VCaP (cell line): Measurements from ENCODE around the gene KLHDC7A.

Source experiments
- H3K27ac ChIP-seq: fragments of 450-650 bp; 2 replicates; pipeline ENCODE4 v1.5.1; 2017
- CTCF ChIP-seq: fragments of 450-650 bp; conservative IDR thresholded peaks from 2 replicates; pipeline ENCODE4 v1.5.1; 2017; ENCODE audit warnings: mild to moderate bottlenecking, moderate library complexity

The KLHDC7A gene

GRCh38 chr1:18474559-18475175 is 6.1 kb upstream of the KLHDC7A start:
- TF ChIP-seq CTCF, result no peak

DNA sequence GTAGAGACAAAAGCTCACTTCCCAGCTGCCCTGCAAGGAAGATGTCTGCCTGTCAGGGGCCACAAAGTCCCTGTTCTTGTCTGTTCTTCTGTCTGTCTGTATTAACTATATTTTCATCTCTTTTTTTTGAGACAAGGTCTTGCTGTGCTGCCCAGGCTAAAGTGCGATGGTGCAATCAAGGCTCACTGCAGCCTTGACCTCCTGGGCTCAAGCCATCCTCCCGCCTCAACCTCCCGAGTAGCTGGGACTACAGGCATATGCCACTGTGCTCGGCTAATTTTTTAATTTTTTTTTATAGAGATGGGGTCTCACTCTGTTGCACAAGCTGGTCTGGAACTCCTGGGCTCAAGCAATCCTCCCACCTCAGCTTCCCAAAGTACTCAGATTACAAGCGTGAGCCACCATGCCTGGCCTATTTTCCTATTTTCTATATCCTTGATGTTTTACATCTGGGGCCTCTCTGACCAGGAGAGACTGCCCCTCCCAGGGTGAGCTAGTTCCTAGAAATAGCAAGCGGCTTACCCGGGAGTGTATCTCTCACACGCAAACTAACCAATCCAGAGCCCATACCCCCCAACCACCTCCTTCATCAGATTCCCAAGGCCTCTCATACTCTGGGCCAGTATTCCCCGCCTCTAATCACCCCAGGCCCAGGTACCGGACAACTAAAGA is 5.4 kb upstream of the KLHDC7A start:
- no peak for TF ChIP-seq CTCF
- H3K27ac ChIP-seq, result no peak overlapping the region

More at GRCh38 chr1:18474559-18475175, 6.1 kb upstream of the KLHDC7A start:
- no peak overlapping the region for H3K27ac ChIP-seq

- H3K27ac ChIP-seq, result peak overlapping the region; percentile 93
- TF ChIP-seq CTCF, result no peak
These were observed 1.3 kb upstream of the KLHDC7A start for GRCh38 chr1:18479454-18479853.

- H3K27ac ChIP-seq, result peak overlapping the region; percentile 93
- no peak for TF ChIP-seq CTCF
These were observed 625 bp downstream of the KLHDC7A start for GRCh38 chr1:18481190-18481920.

- TF ChIP-seq CTCF, result no peak
- H3K27ac ChIP-seq, result peak overlapping the region; percentile 93
These were observed 1.4 kb downstream of the KLHDC7A start for GRCh38 chr1:18481921-18482701.

GRCh38 chr1:18482721-18483425 is 2.1 kb downstream of the KLHDC7A start:
- H3K27ac ChIP-seq, result peak overlapping the region; percentile 93; the same call in 1 of the 2 replicates
- TF ChIP-seq CTCF, result no peak
